HG03460 (cell line): ENCODE measurements around the gene SLC22A6.
A peak's percentile ranks its signal among the peaks of the same experiment; 100 is the strongest.

Experiments used
- ATAC-seq: cut with Tn5 transposase; IDR thresholded peaks from one replicate; pipeline ENCODE4 v1.9.1; 2021; ENCODE audit not compliant: unreplicated experiment

The SLC22A6 gene

GRCh38 chr11:62984451-62984991, at the start of gene SLC22A6:
TSS of gene SLC22A6 (minus strand) at chr11:62984967. CDS start at chr11:62984690, 277 bp downstream.
- no peak for ATAC-seq

- ATAC-seq = no peak
Measured at GRCh38 chr11:63032457-63032856, 47.7 kb upstream of the SLC22A6 start.

- peak; percentile 54 for ATAC-seq
Measured at GRCh38 chr11:63023841-63024648, 39.3 kb upstream of the SLC22A6 start.

GRCh38 chr11:63023222-63023814, 38.6 kb upstream of the SLC22A6 start:
- ATAC-seq = no peak

GRCh38 chr11:63022441-63022840, 37.7 kb upstream of the SLC22A6 start:
- ATAC-seq = no peak

- no peak for ATAC-seq
Measured at GRCh38 chr11:63020671-63021291, 36.0 kb upstream of the SLC22A6 start.

- ATAC-seq = no peak
Measured at GRCh38 chr11:63019506-63019905, 34.7 kb upstream of the SLC22A6 start.

GRCh38 chr11:63017306-63017974, 32.7 kb upstream of the SLC22A6 start:
- no peak for ATAC-seq

GRCh38 chr11:63015521-63016215, 30.9 kb upstream of the SLC22A6 start, which contains the start of gene SLC22A8:
TSS of gene SLC22A8 (minus strand) at chr11:63015841. CDS start at chr11:63014958, 883 bp downstream.
- ATAC-seq = no peak

GRCh38 chr11:63014408-63015055, 29.8 kb upstream of the SLC22A6 start:
- no peak for ATAC-seq

- no peak for ATAC-seq
Measured at GRCh38 chr11:63012839-63013238, 28.1 kb upstream of the SLC22A6 start.

- ATAC-seq = no peak
Measured at GRCh38 chr11:63012430-63012829, 27.7 kb upstream of the SLC22A6 start.

GRCh38 chr11:63010934-63011439, 26.2 kb upstream of the SLC22A6 start:
- no peak for ATAC-seq

- ATAC-seq = no peak
Measured at GRCh38 chr11:63007920-63008319, 23.2 kb upstream of the SLC22A6 start.

GRCh38 chr11:63001456-63001855, 16.7 kb upstream of the SLC22A6 start:
- no peak for ATAC-seq

GRCh38 chr11:62999649-63000048, 14.9 kb upstream of the SLC22A6 start:
- ATAC-seq = no peak

- no peak for ATAC-seq
Measured at GRCh38 chr11:62999156-62999555, 14.4 kb upstream of the SLC22A6 start.

- ATAC-seq = no peak
Measured at GRCh38 chr11:62996271-62996670, 11.5 kb upstream of the SLC22A6 start.

- ATAC-seq = no peak
Measured at GRCh38 chr11:62994775-62995174, 10.0 kb upstream of the SLC22A6 start.

GRCh38 chr11:62988276-62988675, 3.5 kb upstream of the SLC22A6 start:
- ATAC-seq = no peak
